ENCODE results near the gene FHAD1. TPM values are rescaled to one million over a fixed set of nuclear protein-coding genes. Genes with fewer than 3 reads are reported as not detected.

The FHAD1 gene
- total and polyA plus RNA-seq, 9 of the 15 experiments (the other 6 are each of a cell fraction or from before 2014, with no cell fraction given) = 0.32 to 2.1 (median 1.5) TPM; not detected in 1

GRCh38 chr1:15328351-15329103, 81.5 kb downstream of the FHAD1 start (continued):
- TF ChIP-seq ZNF408 (CRISPR knock-in tag; IDR thresholded peaks at IDR 0.05; ENCODE audit: low read depth) = no peak
- no peak for TF ChIP-seq FIP1L1 (IDR thresholded peaks at IDR 0.05; ENCODE audit: low read depth, low read length, poor library complexity, severe bottlenecking)
- no peak for TF ChIP-seq ZNF212 (CRISPR knock-in tag; IDR thresholded peaks at IDR 0.05)
- TF ChIP-seq SREBF1 (IDR thresholded peaks at IDR 0.05; ENCODE audit: borderline replicate concordance, low read depth, low read length) = no peak
- TF ChIP-seq ZNF354B (CRISPR knock-in tag; IDR thresholded peaks at IDR 0.05) = no peak
- no peak; the same call in 1 of the 2 replicates for TF ChIP-seq NFIC (IDR thresholded peaks at IDR 0.05)
- no peak for TF ChIP-seq RREB1 (CRISPR knock-in tag; IDR thresholded peaks at IDR 0.05)
- TF ChIP-seq MED1 (CRISPR knock-in tag; IDR thresholded peaks at IDR 0.05; ENCODE audit: borderline replicate concordance) = no peak
- no peak for TF ChIP-seq IRF2 (CRISPR knock-in tag; IDR thresholded peaks at IDR 0.05)
- no peak for TF ChIP-seq ZNF347 (CRISPR knock-in tag; IDR thresholded peaks at IDR 0.05; ENCODE audit: low read depth)
- TF ChIP-seq ZNF785 (CRISPR knock-in tag; IDR thresholded peaks at IDR 0.05) = no peak
- TF ChIP-seq ZKSCAN8 (CRISPR knock-in tag; IDR thresholded peaks at IDR 0.05) = no peak
- no peak for TF ChIP-seq ZNF655 (CRISPR knock-in tag; IDR thresholded peaks at IDR 0.05)
- TF ChIP-seq GABPA (tag; conservative IDR thresholded peaks at IDR 0.05; ENCODE audit: low read depth) = no peak
- no peak for TF ChIP-seq ARNT (IDR thresholded peaks at IDR 0.05)
- TF ChIP-seq RHOXF2B (CRISPR knock-in tag; conservative IDR thresholded peaks at IDR 0.05) = no peak
- no peak; the same call in 1 of the 2 replicates for TF ChIP-seq BACH1 (tag; IDR thresholded peaks at IDR 0.05)
- peak; percentile 57; the same call in 1 of the 2 replicates for TF ChIP-seq RNF2 (IDR thresholded peaks at IDR 0.05)
- TF ChIP-seq HDAC6 (IDR thresholded peaks at IDR 0.05; ENCODE audit: low read depth, low read length) = no peak
- TF ChIP-seq POLR2H (tag; IDR thresholded peaks at IDR 0.05; ENCODE audit: low read depth) = no peak
- no peak for TF ChIP-seq ZNF224 (CRISPR knock-in tag; IDR thresholded peaks at IDR 0.05)
- TF ChIP-seq ZNF444 (CRISPR knock-in tag; IDR thresholded peaks at IDR 0.05) = no peak
- TF ChIP-seq FOSL1 (tag; conservative IDR thresholded peaks at IDR 0.05) = 0 out of 2 replicates have a peak, but pooled peaks have one; percentile 22
- no peak for TF ChIP-seq CBX5 (IDR thresholded peaks at IDR 0.05; ENCODE audit: borderline replicate concordance, low read depth)
- peak; percentile 66 for TF ChIP-seq ARID1B (IDR thresholded peaks at IDR 0.05)

Data from K562 (cell line).